DMS79 treated with DMSO at 0.1 percent for 48 hours (cell line): ENCODE data around the gene RAB21.

Experiments used
- DNase-seq: peaks from one replicate; lab custom pipeline; 2025; lab: John Stamatoyannopoulos, UW

RAB21 gene, protein sequence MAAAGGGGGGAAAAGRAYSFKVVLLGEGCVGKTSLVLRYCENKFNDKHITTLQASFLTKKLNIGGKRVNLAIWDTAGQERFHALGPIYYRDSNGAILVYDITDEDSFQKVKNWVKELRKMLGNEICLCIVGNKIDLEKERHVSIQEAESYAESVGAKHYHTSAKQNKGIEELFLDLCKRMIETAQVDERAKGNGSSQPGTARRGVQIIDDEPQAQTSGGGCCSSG

DNA sequence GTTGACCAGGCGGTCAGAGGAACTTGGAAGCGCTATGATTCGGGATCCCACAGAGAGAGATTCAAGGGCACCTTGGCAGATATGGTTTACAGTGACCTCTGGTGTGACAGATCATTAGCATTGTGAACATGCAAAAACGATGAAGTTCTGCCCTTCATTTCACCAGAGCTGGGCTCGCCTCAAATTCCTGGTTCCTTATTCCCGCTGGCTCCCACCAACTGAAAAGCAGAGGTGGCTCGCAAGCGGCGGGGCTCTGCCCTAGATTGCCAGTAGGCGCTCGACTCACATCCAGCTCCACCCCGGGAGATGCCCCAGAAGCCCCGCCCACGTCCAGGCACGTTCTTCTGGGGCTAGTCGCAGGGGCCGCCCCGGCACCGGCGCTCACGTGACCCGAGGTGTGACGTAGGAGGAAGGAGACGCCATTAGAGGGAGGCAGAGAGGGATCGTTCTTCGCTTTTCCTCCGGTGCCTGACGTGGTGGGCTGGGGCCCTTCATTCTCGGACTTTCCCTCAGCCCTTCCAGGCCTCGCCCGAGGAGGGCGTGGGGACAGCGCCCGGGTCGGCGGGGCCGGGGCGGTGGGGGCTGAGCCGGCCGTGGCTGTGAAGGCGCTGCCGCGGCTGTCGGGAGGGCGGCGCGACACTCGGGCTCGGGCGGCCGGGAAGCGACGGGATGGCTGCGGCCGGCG, at the start of gene RAB21:
RAB21 (plus strand) TSS at position 403 of the 685 bp plus-strand sequence; CDS start at position 670, 267 bp downstream.
- peak; percentile 75 for DNase-seq

DNA sequence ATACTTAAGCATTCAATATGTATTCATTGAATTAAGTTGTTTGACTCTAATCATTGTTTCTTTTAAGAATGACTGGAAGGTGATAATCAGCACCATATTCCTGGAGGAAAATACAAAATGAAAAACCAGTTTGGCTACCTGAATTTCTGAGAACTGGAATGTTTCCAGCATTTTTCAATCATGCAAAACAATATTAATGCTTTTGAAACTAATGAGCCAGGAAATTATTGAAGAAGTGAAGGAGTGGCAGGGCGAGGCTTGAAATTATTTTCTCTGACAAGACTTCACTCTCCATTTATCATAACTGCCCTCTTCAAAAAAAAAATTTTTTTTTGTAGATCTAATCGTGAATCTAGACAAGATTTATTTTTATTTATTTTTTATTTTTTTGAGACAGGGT, 49.7 kb upstream of the RAB21 start:
- peak; percentile 71 for DNase-seq

DNA sequence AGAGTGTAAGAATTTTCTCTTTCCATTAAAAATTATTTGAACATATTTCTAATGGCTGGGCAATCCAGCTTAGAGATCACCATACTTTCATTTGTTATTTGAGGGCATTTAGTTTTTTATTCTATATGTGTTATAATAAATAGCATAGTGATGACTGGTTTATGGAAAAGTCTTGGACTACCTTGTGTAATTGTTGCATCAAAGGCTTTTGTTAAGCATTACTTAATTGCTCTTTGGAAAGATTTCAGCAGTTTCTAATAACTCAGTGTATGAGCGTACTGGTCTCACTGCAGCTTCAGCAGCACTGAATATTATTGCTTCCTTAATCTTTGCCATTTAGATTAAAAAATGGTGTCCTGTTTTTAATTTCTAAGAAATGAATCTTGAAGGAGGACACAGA, 46.0 kb upstream of the RAB21 start:
- DNase-seq, result no peak

DNA sequence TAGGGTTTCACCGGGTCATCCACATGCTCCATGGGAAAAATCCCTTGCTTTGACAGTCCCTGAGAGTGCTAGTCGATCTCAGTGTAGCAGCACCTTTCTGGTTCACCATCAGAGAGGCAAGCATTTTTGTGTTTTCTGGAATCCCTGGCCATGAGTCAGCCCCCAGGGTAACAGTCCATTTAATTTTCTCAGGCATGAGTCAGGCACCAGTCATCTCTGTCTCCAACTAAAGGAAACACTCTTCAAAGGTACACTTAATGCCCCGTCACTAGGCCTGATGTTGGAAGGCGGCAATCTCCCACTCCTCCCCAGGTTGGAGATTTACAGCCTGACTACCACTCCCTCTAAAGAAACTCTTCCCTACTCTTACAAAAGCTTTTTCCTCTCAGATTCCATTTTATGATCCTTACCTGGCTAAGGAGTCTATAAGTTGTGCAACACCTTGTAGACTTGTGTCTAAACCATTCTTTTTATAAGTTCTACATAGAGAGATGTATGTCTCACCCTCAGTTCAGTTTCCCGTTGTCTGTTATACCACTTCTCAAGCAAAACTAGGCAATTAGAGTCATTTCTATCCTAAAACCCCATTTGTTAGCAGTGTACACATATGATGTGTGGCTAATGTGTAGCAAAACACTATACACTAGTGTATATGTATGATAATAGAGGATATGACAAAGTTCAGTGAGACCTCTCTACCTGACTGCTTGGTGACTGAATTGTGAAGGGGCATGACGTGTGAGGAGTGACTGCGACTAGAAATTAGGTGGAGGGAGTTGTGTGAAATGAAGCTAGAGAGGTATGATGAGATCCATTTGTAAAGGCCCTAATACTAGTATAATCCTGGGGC, 44.2 kb upstream of the RAB21 start:
- no peak for DNase-seq

DNA sequence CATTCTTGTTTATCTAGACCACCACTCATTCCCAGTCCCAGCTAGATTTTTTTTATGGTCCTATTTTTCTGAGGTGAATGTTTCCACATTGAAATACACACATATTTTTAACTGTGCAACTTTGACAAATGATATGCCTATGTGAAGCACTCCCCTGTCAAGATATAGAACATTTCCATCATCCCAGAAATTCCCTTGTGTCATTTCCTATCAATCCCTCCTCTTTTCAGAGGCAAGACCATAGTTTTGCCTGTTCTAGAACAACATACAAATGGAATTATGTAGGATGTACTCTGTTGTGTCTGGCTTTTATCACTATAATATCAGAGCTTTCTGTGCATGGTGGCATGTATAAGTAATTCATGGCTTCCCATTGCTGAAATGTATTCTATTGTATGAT, 36.1 kb upstream of the RAB21 start:
- no peak for DNase-seq

DNA sequence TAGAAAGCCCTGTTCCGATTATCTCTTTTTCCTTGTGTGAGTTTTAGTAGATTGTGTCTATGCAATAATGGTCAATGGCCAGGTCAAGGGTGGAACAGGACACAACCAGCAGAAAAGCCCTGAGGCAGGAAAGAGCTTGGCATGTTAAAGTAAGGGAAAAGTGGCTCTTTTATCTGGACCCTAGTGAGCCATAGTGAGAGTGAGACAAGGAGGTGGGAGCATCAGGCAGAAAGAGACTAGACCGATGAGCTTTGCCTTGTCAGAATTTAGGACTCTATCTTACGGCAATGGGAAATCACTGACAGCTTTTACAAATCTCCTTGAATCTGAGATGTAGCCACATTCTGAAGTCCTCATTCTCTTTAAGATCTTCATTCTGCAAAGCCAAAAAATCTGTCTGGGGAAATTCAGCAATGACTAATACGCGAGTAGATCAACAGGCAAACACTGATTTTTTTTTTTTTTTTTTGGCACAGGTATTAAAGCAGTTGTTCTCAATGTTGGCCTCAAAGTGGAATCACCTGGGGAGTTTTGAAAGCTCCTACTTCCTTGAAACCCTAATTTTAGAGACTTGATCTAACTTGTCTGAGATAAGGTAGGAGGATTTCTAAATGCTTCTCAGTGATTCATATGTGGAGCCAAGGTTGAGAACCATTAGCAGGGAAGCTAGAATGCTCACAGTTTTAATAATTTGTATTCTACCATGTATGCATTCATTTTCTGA, 34.9 kb upstream of the RAB21 start:
- DNase-seq, result no peak

DNA sequence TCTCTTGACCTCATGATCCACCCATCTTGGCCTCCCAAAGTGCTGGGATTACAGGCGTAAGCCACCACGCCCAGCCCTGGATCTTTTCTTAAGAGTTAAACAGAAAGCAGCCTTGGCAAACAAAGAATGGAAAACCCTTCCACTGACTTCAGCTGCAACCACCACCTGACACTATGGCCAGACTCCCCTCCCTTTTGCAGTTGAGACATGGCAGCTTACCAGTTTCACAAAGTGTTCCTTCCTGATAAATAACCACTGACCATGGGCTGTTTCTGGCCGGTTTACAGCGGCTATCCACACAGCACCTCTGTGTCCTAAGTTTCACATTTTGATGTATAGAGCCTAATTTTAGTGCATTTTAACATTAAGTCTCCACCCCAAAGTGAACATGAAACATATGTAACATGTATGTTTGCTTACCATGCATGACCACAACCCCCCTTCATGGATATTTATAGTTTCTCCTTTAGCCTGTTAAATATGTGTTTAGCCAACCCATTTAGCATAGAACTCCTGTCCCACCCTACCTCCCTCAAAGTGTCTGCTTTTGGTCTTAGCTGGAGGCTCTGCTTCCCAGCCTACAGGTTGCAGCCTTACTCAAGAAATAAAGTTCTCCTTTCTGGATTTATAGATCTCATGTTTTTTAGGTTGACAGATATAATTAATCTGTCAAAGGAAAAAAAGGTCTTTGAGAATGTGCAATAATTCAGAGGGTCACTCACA, 32.7 kb upstream of the RAB21 start:
- no peak for DNase-seq

DNA sequence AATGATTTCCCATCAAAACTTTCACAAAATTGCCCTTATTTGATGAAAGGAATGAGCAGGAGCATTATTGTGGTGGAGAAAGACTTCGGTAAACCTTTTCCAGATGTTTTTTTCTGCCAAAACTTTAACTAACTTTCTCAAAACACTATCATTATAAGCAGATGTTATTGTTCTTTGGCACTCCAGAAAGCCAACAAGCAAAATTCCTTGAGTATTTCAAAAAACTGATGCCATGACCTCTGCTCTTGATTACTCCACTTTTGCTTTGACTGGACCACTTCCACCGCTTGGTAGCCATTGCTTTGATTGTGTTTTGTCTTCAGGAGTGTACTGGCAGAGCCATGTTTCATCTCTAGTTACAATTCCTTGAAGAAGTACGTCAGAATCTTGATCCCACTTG, 29.7 kb upstream of the RAB21 start:
- no peak for DNase-seq

DNA sequence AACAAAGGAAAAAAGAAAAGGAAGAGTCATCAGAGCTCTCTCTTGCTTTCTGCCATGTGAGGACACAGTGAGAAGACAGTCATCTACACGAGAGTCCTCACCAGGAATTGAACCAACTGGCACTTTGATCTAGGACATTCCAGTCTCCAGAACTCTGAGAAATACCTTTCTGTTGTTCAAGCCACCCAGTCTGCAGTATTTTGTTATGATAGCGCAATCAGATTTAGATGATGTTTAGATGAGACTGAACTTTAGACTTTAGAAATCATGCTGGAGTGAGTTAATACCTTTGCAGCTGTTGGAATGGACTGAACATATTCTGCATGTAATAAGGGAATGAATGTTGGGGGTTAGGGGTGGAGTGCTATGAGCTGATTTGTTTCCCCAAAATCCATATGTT, 28.1 kb upstream of the RAB21 start:
- DNase-seq, result no peak

DNA sequence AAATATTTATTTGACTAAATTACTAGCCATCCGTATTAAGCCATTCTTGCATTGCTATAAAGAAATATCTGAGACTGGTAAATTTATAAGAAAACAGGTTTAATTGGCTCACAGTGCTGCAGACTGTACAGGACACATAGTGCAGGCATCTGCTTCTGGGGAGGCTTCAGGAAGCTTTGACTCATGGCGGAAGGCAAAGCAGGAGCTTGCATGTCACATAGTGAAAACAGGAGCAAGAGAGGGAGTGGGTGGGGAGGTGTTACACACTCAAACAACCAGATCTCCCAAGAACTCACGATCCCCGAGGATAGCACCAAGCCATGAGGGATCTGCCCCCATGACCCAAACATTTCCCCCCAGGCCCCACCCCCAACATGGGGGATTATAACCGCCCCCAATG, 26.7 kb upstream of the RAB21 start:
- DNase-seq, result no peak

DNA sequence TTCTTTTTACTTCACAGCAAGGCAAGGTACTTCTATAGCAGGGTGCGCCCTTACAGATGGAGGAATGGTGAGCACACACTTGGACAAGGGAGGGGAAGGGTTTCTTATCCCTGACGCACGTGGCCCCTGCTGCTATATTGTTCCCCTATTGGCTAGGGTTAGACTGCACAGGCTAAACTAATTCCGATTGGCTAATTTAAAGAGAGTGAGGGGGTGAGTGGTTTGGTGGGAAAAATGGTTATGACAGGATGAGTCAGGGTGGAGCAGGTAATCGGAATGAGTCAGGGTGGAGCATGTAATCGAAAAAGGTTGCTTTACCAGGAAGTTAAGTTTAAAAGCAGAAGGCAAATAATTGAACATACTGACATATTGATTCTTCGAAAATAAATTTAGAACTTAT, 23.7 kb upstream of the RAB21 start:
- DNase-seq, result no peak

DNA sequence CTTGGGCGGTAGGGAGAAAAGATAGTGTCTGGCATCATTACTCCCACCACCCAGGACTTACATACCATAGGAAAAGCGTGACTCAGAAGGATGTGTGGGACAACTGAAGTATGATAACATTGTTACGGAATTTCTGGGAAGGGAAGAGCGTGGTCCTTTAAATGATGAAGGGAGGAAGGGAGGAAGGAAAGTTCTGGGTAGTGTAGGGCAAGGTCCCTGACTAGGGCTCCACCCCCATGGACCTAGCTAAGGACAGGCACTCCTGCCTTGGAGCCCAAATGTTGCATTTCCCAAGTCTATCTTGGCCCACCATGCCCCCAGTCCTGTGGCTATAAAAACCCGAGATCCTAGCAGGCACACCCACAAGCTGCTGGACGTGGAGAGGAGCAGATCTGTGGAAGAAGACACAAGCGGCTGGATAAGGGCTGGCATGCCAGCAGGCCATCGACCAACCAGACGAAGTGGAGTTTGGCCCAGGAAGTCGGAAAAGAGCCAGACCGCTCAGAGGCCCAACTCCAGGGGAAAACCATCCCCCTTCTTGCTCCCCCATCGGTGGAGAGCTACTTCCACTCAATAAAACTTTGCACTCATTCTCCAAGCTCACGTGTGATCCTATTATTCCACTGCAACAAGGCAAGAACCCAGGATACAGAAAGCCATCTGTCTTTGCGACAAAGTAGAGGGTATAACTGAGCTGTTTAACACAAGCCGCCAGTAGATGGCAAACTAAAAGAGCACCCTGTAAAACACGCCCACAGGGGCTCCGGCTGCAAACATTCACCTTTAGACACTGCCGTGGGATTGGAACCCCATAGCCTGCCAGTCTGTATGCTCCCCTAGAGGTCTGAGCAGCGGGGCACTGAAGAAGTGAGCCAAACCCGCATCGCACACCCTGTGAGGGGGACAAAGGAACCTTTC, 23.0 kb upstream of the RAB21 start:
- no peak for DNase-seq

DNA sequence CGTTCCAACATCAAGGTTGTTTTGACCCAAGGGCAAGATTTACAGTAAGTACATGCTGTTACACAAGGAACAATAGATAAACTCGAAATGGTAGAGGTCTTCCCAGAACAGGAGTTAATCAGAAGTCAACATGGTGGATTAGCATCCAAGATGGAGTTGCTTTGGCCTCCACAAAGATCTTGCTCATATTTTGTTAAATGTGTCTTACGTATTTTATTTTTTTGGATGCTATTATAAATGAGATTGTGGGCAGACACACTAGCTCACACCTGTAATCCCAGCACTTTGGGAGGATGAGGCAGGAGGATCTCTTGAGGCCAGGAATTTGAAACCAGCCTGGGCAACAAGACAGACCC, 22.3 kb upstream of the RAB21 start:
- no peak for DNase-seq

DNA sequence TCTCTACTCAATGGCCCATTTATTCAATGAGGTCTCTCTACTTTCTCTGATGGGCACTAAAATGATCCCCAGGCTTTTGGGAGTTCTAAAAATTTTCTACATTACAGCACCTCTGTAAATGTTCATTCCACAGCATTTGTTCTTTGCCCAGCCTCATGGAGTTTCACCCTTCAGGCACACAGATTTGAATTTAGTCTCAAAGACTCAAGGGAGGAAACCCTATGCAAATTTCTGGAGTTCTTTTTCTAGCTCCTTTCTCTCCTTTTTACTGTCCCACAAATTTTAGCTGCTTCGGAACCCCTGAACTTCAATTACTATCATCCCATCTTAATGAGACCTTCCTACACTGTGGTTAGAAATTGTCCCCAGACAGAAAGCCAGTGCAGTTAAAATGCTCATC, 17.5 kb upstream of the RAB21 start:
- DNase-seq, result no peak

DNA sequence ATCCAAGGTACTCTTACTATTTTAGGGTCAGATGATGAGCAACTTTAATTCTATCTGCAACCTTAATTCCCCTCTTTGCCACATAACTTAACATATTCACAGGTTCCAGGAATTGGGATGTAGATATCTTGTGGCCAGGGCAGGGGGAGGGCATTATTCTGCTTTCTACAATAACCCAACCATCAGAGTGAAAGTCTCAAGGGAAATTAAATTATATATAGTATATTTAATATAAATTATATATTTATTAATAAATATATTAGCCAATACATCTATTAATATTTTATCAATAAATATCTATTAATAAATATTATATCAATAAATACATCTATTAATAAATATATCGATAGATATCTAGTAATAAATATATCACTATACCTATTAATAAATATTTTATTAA, 11.7 kb upstream of the RAB21 start:
- no peak for DNase-seq

DNA sequence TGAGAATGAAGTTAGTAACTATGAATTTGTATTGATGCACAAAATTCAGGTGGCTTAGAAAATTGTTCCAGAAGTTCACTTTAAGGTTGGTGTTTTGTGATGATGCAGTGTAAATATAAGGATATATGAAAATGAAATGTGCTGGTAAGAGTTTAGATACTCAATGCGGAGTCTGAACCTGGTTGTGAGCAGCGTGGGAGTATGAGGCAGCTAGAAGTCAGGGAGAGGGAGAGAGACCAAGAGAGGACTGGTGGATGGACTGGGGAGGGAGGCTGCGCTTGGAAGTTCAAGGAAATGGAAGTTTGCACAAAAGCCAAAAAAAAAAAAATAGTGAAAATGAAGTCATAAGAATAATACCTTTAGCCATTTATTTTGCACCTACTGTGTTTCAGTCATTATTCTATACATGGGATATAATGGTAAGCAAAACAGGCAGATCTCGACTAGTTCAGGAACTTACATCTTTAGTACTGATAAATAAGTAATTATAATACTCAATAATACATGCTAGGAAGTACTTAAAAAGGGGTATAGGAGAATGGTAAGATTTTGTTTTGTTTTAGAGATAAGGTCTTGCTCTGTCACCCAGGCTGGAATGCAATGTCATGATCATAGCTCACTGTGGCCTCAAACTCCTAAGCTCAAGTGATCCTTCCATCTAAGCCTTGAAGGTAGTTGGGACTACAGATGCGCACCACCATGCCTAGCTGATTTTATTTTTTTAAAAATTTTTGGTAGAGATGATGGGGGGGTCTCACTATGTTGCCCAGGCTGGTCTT, 10.0 kb upstream of the RAB21 start:
- DNase-seq, result no peak

DNA sequence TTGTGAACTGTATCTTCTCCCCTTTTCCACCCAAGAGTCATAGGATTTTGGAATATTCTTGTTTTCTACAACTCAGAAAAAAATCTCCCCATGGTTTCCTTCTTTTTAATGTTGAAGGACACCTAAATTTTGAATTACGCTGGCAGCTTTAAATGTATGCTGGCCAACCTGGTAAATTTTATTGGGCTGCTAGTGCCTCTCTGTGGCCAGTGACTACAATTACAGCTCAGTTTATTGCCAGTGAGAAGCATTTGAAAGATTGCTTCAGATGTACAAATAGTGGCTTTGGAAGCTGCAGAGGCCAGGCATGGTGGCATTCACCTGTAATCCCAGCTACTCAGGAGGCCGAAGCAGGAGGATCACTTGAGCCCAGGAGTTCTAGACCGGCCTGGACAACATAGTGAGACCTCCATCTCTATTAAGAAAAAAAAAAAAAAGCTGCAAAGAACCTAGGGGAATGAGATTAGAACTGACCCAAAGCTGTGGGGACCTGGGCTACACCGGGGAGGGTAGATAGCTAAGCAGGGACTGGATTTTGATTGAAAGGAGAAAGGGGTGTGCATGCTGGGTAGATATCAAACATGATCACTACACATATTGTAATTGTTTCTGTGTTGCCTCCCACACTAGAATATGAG, 7.6 kb upstream of the RAB21 start:
- peak; percentile 7 for DNase-seq

DNA sequence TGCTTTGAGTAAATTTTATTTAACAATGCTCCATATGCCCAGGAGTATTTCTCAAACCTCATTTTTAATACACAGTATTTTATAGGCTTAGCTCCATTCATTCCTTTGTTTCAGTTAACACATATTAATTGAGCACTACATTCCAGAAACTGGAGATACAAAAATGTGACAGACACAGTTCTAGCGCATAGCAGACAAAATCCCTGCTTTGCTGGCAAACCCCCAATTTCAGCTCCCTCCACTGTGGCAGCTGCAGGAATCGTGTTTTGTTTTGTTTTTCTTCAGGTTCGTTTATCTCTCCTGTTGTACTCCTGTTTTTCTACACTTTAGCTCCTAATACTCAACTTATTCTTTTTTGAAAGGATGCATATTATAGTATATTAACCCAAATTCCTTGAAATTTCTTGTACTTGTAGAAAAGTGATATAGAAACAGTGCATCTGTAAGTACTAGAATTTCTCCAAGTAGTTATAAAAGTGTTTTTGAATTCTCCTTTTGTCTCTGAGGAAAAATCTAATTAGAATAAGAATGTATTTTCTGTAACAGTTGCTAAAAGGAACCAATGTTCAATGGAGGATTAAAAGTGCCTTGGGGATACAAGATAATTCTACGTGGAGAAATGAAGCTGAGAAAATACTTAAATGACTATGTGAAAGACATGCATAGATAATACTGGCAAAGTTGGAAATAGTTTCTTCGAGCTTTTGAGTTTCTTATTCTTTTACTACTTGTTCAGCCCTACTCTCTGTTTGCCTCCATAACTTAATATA, 6.4 kb upstream of the RAB21 start:
- DNase-seq, result no peak

DNA sequence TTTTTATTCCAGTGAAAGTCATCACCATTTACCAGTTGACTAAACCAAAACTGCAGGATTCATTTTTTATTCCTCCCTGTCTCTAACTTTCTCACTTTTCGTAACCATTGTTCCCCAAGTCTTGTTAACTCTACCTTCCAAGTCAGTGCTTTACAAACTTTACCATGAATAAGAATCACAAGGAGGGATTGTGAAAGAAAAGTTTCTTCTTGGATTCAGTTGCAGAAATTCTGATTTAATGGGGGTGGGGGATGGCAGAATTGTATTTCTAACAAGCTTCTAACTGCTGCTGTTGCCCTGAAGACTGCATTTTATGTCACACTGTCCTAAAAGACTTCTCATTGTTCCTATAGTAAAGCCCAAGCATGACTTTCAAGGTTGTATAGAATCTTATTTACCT, 5.0 kb upstream of the RAB21 start:
- DNase-seq, result no peak
